ENCODE measurements around the gene RYK.

DNA sequence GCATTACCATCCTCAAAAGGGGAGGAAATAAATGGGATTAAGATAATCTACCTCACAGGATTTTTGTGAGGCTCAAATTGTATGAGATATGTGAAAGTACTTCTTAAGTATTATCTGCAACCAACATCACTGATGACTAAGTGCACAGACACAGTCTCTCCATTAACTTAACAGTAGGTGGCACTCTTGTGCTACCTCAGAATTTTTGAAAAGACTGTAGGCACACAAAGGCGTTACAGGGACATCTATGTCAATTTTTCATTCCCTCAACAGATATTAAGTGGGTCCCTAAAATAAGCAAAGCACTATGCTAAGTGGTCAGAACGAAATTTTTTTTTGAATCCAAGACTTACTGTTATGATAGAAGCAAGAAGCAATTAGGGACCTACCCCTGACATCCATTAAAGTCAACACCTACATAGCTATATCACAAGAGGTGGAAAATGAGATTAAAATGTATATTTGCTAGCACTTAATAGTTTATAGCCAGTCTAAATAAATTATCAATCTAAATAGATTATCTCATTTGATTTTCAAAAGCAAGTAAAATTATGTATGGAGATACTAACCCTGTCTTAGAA lies 52.9 kb downstream of the RYK start:
- TF ChIP-seq, protein P1, sequence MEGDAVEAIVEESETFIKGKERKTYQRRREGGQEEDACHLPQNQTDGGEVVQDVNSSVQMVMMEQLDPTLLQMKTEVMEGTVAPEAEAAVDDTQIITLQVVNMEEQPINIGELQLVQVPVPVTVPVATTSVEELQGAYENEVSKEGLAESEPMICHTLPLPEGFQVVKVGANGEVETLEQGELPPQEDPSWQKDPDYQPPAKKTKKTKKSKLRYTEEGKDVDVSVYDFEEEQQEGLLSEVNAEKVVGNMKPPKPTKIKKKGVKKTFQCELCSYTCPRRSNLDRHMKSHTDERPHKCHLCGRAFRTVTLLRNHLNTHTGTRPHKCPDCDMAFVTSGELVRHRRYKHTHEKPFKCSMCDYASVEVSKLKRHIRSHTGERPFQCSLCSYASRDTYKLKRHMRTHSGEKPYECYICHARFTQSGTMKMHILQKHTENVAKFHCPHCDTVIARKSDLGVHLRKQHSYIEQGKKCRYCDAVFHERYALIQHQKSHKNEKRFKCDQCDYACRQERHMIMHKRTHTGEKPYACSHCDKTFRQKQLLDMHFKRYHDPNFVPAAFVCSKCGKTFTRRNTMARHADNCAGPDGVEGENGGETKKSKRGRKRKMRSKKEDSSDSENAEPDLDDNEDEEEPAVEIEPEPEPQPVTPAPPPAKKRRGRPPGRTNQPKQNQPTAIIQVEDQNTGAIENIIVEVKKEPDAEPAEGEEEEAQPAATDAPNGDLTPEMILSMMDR (IDR thresholded peaks at IDR 0.05): peak; percentile 69 to 81 (median 74)
- no peak for TF ChIP-seq POLR2A (IDR thresholded peaks at IDR 0.05)
